Activated CD4-positive, alpha-beta T cell treated with anti-CD3 and anti-CD28 coated beads, Interleukin-2, amount 10 ng/mL, durations not matched to agents 7 days and 5 days (primary cell): ENCODE data around the gene FGGY. TPM values are rescaled to one million over a fixed set of nuclear protein-coding genes. Genes with fewer than 3 reads are reported as not detected.

Source experiments
- CTCF ChIA-PET: fragments of 350-600 bp; sonication (Branson Sonifier 250); formaldehyde crosslinking; loops from one replicate; lab custom pipeline; 2021; ENCODE audit warnings: antibody characterized with exemption; lab: Charles Lee
- POLR2A ChIA-PET: fragments of 350-600 bp; sonication (Branson Sonifier 250); formaldehyde crosslinking; loops from one replicate; lab custom pipeline; 2021; ENCODE audit warnings: antibody characterized with exemption; lab: Charles Lee
- DNase-seq: peaks from one replicate; pipeline ENCODE4 v3.0.0-alpha.2; 2020
- H3K27ac Mint-ChIP-seq: one replicate; pipeline ENCODE4 v1.8.0; 2021; ENCODE audit warnings: mild to moderate bottlenecking, moderate library complexity, mixed read lengths
- H3K27me3 Mint-ChIP-seq: one replicate; pipeline ENCODE4 v1.8.0; 2021; ENCODE audit warnings: mixed read lengths
- H3K36me3 Mint-ChIP-seq: one replicate; pipeline ENCODE4 v1.8.0; 2021; ENCODE audit warnings: low read depth, mixed read lengths
- H3K4me1 Mint-ChIP-seq: one replicate; pipeline ENCODE4 v1.8.0; 2021; ENCODE audit warnings: mixed read lengths
- H3K4me3 Mint-ChIP-seq: one replicate; pipeline ENCODE4 v1.8.0; 2021; ENCODE audit warnings: mild to moderate bottlenecking, moderate library complexity, mixed read lengths
- H3K9me3 Mint-ChIP-seq: one replicate; pipeline ENCODE4 v1.8.0; 2021; ENCODE audit warnings: mixed read lengths
- total RNA-seq, 2 experiments: library from RNA; stranded (reverse); gene quantifications; one replicate each; pipeline ENCODE4 v1.2.3, GENCODE V29; 2021

The FGGY gene
- total RNA-seq, 2 experiments from 2014 or later: 3.3 to 5.5 TPM

DNA sequence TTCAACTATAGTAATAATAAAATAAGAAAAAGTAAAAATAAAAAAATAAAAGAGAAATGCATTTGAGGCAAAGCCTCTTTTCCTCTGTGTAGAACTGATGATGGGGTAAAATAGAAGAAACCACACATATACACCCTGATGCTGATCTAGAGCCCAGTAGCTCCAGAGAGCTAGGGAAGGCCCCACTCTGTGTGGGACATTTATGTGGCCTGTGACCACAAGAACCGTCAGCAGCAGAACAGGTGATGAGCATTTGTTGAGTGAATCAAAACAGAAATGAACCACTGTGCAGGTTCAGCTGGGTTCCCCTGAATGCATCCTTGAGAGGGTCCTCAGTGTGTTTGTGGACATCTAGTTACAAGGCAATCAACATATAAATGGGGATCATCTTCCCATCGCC lies 296.0 kb downstream of the FGGY start:
- Mint-ChIP-seq H3K27me3 (peaks cover 3% of the 10 kb centered on the region), H3K9me3 (no peaks in the 10 kb centered on the region), H3K4me3 (no peak overlapping the region), H3K4me1 (no peaks in the 10 kb centered on the region), H3K27ac (no peak overlapping the region), H3K36me3 (no peaks in the 10 kb centered on the region)
- ChIA-PET CTCF (no interaction called here), POLR2A (no interaction called here)
- DNase-seq: no peak

DNA sequence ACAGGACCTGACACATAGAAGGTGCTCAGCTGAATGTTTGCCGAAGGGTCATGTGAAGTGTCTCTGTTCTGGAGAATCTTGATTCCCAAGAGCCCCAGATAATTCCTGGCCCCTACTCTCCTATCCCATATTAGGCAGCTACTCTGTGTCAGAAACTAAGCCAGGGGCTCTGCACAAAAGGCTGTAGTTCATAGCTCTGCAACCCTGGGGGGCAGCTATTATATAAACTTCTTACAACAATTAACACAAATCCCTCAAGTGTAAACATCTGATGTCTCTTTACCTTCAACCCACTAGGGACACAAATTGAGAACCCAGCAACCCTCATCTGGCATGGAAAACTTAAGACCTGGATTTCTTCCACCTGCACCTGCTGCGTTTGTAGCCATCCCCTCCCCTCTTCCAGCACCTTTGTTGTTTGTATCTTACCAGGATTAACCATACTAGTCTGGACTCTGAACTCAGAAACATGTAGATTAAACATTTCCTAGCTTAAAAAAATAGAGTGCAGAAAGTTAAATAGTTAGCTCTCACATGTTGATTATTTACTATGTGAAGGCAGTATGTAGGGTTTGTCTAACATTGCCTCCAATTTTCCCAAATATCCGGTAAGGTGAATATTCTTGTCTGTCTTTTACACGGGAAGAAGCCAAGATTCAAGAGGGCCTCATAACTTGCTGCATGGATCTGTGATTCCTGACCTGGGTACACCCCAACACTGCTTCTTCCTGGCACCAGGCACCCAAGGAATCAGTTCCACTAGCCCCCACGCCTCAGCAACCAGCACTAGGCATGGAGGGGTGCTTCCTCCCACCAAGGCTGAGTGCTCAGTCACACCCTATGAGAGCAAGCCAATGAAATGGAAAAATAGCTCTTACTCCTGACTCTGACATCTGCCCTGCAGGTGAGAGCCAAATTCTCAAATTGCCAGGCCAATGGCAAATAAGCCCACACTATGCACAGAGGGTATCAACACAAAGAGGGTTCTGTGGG lies 297.2 kb downstream of the FGGY start:
- peaks cover 3% of the 10 kb centered on the region for H3K27me3 Mint-ChIP-seq
- no peak for DNase-seq
- CTCF ChIA-PET: interaction anchor here (1.2 kb wide), 1 partner anchor 15 kb away, joined by 3 read pairs; no protein-coding TSS in a partner anchor
- POLR2A ChIA-PET: no interaction called here
- no peak overlapping the region for H3K4me3 Mint-ChIP-seq
- no peak overlapping the region for H3K27ac Mint-ChIP-seq
- H3K4me1 Mint-ChIP-seq: no peaks in the 10 kb centered on the region
- H3K36me3 Mint-ChIP-seq: no peaks in the 10 kb centered on the region
- H3K9me3 Mint-ChIP-seq: no peaks in the 10 kb centered on the region

DNA sequence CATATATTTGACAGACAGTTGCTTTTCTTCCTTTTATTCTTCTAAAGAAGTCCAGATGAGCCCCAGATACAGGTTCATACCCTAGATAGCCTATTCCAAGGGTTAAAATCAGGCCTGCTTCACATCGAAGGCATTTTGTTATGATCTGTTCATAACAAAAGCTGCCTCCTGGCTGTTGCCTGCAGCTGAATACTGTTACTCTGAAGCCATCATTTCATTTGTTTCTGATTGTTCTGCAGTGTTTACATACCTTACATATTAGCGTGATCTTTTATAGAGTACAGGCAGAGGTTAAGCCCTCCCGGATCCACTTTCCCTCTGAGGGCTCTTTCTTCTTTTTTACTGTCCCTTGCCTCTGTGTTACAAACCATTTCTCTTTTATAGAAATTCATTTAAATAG lies 298.9 kb downstream of the FGGY start:
- H3K27me3 Mint-ChIP-seq: no peaks in the 10 kb centered on the region
- POLR2A ChIA-PET: no interaction called here
- no peaks in the 10 kb centered on the region for H3K4me1 Mint-ChIP-seq
- no peak overlapping the region for H3K4me3 Mint-ChIP-seq
- H3K27ac Mint-ChIP-seq: no peak overlapping the region
- no peaks in the 10 kb centered on the region for H3K36me3 Mint-ChIP-seq
- CTCF ChIA-PET: interaction anchor here (0.7 kb wide), 1 partner anchor 72 kb away, joined by 4 read pairs; no protein-coding TSS in a partner anchor
- H3K9me3 Mint-ChIP-seq: no peaks in the 10 kb centered on the region
- no peak for DNase-seq

DNA sequence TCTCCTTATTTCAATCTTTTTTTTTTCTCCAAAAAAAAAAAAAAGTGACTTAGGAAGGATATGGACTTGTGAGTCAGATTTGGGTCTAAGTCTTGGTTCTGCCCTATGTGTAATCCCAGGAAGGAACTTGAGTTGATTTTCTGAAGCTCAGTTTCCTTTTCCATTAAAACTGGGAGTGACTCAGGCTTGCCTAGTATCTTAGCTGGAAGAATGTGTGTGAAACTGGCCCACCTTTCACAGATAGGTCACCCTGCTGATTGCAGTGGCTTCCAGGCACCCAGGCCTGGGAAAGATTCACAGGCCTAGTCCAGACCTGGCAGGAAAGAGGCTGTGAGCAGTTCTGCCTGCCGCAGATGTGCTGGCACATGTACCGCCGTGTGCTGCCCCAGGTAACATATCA lies 299.5 kb downstream of the FGGY start:
- H3K9me3 Mint-ChIP-seq: no peaks in the 10 kb centered on the region
- no peaks in the 10 kb centered on the region for H3K27me3 Mint-ChIP-seq
- ChIA-PET CTCF (no interaction called here), POLR2A (no interaction called here)
- H3K4me3 Mint-ChIP-seq: no peak overlapping the region
- no peaks in the 10 kb centered on the region for H3K4me1 Mint-ChIP-seq
- H3K27ac Mint-ChIP-seq: no peak overlapping the region
- no peak for DNase-seq
- H3K36me3 Mint-ChIP-seq: no peaks in the 10 kb centered on the region

DNA sequence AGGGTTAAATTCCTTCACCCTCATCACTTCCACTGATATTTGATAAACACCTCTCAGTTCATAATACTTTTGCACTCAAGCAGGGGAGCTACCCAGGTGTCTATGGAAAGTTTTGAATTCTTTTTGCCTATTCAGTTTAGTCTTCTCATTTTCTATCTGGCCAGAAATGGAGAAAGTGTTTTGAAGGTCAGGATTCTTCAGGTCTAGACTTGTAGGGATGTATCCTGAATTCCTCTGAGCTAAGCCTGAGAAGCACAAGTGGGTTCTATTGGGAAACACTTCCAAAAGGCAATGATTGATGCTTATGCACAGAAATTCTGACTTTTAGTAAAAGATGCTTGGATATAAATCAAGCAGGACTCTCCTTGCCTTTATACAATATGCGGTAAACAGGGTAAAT lies 300.1 kb downstream of the FGGY start:
- Mint-ChIP-seq H3K27ac (no peak overlapping the region), H3K27me3 (no peaks in the 10 kb centered on the region), H3K4me1 (no peaks in the 10 kb centered on the region), H3K36me3 (no peaks in the 10 kb centered on the region), H3K4me3 (no peak overlapping the region), H3K9me3 (no peaks in the 10 kb centered on the region)
- POLR2A ChIA-PET: no interaction called here
- CTCF ChIA-PET: no interaction called here
- no peak for DNase-seq

DNA sequence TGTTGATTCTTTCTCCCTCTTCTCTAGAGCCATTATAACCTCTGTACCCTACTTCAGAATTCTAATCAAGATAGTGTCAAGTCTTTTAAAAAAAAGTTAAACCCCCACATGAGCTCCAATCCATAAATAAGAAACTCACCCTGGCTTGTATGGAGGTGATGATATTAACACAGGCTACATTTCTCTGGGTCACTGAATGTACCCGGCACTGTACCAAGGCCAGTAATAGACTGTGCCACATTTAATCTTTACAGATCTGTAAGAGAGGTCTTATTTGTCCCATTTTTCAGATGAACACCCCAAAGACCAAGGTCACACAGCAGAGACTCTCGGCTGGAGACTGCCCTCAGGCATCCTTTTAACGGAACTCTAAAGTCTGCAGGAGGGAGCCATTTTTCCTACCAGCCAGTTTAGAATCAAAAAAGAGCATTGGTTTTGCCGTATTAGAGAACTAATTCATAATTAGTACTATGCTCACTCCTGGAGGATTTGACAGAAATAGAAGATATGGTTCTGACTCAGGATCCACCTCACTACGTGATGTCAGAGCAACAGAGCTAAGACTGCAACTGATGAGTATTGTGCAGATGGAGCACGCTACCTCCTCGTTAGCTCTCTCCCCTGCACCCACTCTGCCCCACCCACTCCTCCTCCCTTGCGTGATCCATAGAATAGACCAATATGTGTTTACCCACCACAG lies 300.7 kb downstream of the FGGY start:
- DNase-seq: no peak
- Mint-ChIP-seq H3K4me1 (no peaks in the 10 kb centered on the region), H3K4me3 (no peak overlapping the region), H3K36me3 (no peaks in the 10 kb centered on the region), H3K9me3 (no peaks in the 10 kb centered on the region), H3K27ac (no peak overlapping the region), H3K27me3 (no peaks in the 10 kb centered on the region)
- ChIA-PET CTCF (interaction anchor here (0.6 kb wide), 1 partner anchor 200 kb away, joined by 3 read pairs; no protein-coding TSS in a partner anchor), POLR2A (no interaction called here)

DNA sequence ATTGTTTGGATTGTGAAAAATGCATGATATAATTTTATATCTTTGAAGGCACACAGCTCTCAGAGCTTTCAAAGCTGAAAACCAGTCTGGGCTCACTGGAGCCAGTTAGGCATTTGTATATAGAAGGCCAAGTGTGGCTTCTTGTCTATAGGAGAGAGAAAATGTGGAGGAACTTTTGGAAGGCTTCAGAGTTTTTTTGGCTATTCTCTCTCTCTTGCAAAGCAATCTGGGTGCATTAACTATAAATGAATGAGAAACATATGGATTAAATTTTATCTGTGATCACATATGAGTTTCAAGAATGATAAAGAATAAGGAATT lies 301.2 kb downstream of the FGGY start:
- no peak overlapping the region for H3K27ac Mint-ChIP-seq
- H3K4me1 Mint-ChIP-seq: no peaks in the 10 kb centered on the region
- H3K27me3 Mint-ChIP-seq: no peaks in the 10 kb centered on the region
- ChIA-PET CTCF (interaction anchor here (0.6 kb wide), 1 partner anchor 200 kb away, joined by 3 read pairs; no protein-coding TSS in a partner anchor), POLR2A (no interaction called here)
- H3K9me3 Mint-ChIP-seq: no peaks in the 10 kb centered on the region
- H3K36me3 Mint-ChIP-seq: no peaks in the 10 kb centered on the region
- no peak overlapping the region for H3K4me3 Mint-ChIP-seq
- no peak for DNase-seq

DNA sequence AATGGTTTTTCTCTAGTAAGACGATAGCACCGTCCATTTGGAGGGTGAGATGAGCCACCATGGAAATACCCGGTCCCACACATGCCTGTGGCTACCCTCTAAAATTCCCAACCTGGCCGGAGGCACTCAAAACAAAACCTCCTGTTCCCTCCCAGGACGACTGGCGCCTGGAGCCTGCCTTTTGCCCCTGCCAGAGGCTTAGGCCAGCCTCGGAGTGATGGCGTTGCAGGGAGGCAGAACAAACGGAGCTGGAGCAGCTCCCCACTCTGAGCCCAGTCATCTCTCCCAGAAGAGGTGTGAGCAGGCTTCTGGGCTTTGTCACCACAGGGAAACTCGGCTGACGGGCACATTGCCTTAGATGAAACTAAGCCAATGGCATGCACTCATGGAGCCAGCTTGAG lies 304.1 kb downstream of the FGGY start:
- Mint-ChIP-seq H3K4me3 (no peak overlapping the region), H3K9me3 (no peaks in the 10 kb centered on the region), H3K36me3 (no peaks in the 10 kb centered on the region), H3K27ac (no peak overlapping the region), H3K4me1 (no peaks in the 10 kb centered on the region), H3K27me3 (no peaks in the 10 kb centered on the region)
- DNase-seq: no peak
- ChIA-PET CTCF (no interaction called here), POLR2A (no interaction called here)

DNA sequence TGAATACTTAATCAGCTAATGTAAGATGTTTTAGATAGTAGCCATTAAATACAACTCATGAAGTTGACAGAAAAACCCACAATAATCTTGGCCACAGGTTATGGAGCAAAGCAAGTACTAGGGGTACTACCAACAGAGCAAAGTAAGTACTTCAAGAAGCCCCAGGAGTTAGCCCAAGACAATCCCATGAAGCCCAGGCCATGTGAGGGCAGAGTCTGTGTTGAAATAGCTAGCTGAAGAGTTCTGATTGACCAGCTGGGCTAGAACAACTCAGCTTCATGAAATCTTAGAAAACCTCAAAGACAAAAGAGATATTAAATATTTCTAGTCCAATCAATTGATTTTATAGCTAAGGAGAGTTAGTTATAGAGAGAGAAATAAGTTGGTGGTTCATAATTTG lies 304.9 kb downstream of the FGGY start:
- POLR2A ChIA-PET: no interaction called here
- H3K36me3 Mint-ChIP-seq: no peaks in the 10 kb centered on the region
- H3K4me3 Mint-ChIP-seq: no peak overlapping the region
- no peaks in the 10 kb centered on the region for H3K4me1 Mint-ChIP-seq
- DNase-seq: no peak
- H3K27ac Mint-ChIP-seq: no peak overlapping the region
- no peaks in the 10 kb centered on the region for H3K27me3 Mint-ChIP-seq
- CTCF ChIA-PET: no interaction called here
- no peaks in the 10 kb centered on the region for H3K9me3 Mint-ChIP-seq

DNA sequence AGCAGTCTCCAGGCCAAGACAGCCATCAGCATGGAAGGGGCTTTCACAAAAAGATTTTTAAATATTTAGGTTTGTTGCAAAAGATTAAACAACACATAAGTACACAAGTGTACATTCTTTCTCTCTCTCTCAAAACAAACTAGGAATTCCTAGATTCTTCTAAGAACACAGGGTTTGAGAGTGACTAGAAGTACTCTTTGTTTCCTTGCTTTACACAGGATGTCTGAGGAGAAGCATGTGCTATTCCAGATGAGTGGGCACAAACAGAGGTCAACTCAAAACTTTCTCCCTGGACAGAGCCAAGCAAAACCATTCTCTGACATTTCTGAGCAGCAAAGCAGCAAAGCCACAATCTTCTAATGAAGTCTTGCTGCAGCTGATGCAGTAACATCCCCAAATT lies 307.3 kb downstream of the FGGY start:
- DNase-seq: no peak
- no peaks in the 10 kb centered on the region for H3K27me3 Mint-ChIP-seq
- no peaks in the 10 kb centered on the region for H3K4me1 Mint-ChIP-seq
- H3K4me3 Mint-ChIP-seq: no peak overlapping the region
- no peaks in the 10 kb centered on the region for H3K9me3 Mint-ChIP-seq
- CTCF ChIA-PET: no interaction called here
- H3K27ac Mint-ChIP-seq: no peak overlapping the region
- POLR2A ChIA-PET: no interaction called here
- H3K36me3 Mint-ChIP-seq: no peaks in the 10 kb centered on the region

DNA sequence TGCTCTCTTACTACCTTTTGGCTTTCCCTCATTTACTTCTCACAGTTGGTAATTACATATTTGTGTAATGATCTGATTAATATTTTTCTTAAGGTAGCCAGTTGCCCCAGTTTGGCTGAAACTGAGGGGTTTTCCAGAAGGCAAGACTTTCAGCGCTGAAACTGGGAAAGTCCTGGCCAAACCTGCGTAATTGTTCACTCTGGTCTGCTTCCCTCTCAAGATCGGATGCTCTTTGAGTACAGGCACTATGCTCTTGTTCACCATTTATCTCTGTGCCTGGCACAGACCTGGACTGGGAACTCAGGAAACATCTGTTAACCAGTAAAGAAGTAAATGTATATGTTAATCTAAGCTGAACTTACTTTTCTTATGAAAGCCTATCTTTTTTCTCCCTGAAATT lies 308.3 kb downstream of the FGGY start:
- H3K4me1 Mint-ChIP-seq: no peaks in the 10 kb centered on the region
- no peak overlapping the region for H3K27ac Mint-ChIP-seq
- CTCF ChIA-PET: no interaction called here
- H3K27me3 Mint-ChIP-seq: no peaks in the 10 kb centered on the region
- H3K36me3 Mint-ChIP-seq: no peaks in the 10 kb centered on the region
- POLR2A ChIA-PET: no interaction called here
- peaks cover 1% of the 10 kb centered on the region for H3K9me3 Mint-ChIP-seq
- no peak overlapping the region for H3K4me3 Mint-ChIP-seq
- no peak for DNase-seq

DNA sequence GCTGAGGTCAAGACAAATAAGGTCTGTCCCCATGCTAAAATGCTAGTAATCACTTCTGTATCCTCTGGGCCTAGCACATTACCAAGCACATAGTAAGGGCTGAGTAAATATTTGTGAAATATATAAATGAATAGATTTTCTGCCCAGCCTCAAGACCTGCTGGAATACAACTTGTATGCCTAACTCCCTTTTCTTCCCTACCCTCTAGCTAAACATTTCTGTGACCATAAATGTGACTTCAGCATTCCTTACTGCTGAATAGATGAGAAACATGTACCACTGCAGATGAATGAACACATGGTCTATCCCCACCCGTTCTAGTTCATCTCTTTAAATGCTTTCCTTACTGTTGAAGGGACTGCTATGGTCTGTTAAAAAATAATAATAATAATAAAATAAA lies 308.9 kb downstream of the FGGY start:
- no peak overlapping the region for H3K27ac Mint-ChIP-seq
- ChIA-PET CTCF (no interaction called here), POLR2A (no interaction called here)
- H3K27me3 Mint-ChIP-seq: no peaks in the 10 kb centered on the region
- peaks cover 3% of the 10 kb centered on the region for H3K9me3 Mint-ChIP-seq
- H3K36me3 Mint-ChIP-seq: no peaks in the 10 kb centered on the region
- DNase-seq: no peak
- no peaks in the 10 kb centered on the region for H3K4me1 Mint-ChIP-seq
- H3K4me3 Mint-ChIP-seq: no peak overlapping the region

DNA sequence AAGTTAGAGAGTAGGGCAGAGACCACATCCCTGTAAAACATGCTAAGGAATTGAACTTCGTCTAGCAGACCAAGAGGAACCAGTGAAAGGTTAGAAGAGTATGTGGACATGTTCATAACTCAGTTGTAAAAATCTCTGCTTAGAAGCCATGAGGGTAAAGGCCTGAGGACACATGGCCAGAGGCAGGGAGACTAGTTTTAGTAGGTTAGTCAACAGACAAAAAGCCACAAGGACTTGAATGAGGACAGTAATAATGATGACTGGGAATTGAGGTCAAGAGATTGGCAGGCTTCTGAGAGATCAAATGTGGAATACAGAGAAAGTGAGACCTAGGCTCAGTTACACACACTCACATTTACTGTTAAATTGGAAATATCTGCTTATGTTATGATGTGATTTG lies 312.4 kb downstream of the FGGY start:
- Mint-ChIP-seq H3K27me3 (no peaks in the 10 kb centered on the region), H3K27ac (no peak overlapping the region), H3K9me3 (peaks cover 7% of the 10 kb centered on the region), H3K4me3 (no peak overlapping the region), H3K4me1 (no peaks in the 10 kb centered on the region), H3K36me3 (no peaks in the 10 kb centered on the region)
- POLR2A ChIA-PET: no interaction called here
- DNase-seq: no peak
- CTCF ChIA-PET: interaction anchor here (1.4 kb wide), 1 partner anchor 15 kb away, joined by 3 read pairs; no protein-coding TSS in a partner anchor
